ENCODE data around the gene PYGM.
A peak's percentile ranks its signal among the peaks of the same experiment; 100 is the strongest.

PYGM gene

DNA sequence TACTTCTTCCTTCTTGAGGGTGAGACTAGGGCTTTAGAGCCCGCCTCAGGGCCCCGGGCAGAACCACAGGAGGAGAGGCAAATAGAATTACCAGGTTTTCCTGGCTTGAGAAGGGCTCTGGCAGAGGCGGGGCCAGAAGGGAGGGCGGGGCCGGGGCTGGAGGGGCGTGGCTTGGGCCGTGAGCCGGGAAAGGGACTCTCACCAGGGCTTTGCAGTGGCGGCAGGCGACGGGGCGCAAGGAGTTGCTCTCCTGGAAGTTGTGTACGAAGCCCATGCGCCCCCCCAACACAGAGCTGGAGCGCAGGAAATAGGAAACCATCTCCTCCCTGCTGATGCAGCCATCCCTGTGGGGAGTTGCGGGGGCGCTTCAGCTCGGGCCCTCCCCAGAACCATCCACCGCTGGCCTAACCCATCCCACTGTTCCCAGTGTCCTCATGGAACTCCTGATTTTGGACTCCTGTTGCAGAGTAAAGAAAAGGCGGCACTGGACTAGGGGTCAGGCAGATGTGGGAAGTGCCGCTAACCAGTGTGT, 29.9 kb downstream of the PYGM start:
- TF ChIP-seq, protein P1, sequence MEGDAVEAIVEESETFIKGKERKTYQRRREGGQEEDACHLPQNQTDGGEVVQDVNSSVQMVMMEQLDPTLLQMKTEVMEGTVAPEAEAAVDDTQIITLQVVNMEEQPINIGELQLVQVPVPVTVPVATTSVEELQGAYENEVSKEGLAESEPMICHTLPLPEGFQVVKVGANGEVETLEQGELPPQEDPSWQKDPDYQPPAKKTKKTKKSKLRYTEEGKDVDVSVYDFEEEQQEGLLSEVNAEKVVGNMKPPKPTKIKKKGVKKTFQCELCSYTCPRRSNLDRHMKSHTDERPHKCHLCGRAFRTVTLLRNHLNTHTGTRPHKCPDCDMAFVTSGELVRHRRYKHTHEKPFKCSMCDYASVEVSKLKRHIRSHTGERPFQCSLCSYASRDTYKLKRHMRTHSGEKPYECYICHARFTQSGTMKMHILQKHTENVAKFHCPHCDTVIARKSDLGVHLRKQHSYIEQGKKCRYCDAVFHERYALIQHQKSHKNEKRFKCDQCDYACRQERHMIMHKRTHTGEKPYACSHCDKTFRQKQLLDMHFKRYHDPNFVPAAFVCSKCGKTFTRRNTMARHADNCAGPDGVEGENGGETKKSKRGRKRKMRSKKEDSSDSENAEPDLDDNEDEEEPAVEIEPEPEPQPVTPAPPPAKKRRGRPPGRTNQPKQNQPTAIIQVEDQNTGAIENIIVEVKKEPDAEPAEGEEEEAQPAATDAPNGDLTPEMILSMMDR (IDR thresholded peaks at IDR 0.05; ENCODE audit: insufficient read depth, missing control alignments) = no peak
- DNase-seq (ENCODE audit: insufficient read length, low spot score) (no peak), FAIRE-seq (no peak)

DNA sequence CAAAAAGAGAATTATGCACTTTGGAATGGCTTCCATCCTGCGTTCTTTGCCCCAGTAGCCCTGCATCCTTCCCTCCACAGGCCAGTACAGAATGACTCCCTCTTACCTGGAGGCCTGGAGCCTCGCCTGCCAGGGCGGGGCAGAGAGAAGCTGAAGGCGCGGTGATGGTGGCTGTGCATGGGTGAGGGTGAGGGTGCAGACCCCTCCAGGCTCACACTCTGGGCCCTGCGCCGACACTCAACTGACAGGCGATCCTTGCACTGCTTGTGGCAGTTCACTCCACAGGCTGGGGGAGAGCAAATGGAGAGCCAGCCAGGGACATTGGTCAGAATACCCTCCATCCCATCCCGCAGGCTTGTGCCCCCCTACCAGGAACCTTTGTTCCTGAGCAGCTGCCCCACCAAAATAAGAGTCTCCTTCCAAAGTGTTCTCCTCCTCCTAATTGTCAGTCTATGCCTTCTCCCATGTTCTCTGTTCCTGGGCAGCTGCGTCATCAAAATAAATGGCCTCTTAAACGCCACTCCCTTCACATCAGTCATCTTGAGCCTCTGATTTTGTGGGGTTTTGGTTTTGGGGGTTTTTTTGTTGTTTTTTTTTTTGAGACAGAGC, 30.9 kb downstream of the PYGM start:
- TF ChIP-seq, protein P1 (IDR thresholded peaks at IDR 0.05; ENCODE audit: insufficient read depth, missing control alignments) = no peak
- DNase-seq (ENCODE audit: insufficient read length, low spot score) = no peak
- FAIRE-seq = no peak

DNA sequence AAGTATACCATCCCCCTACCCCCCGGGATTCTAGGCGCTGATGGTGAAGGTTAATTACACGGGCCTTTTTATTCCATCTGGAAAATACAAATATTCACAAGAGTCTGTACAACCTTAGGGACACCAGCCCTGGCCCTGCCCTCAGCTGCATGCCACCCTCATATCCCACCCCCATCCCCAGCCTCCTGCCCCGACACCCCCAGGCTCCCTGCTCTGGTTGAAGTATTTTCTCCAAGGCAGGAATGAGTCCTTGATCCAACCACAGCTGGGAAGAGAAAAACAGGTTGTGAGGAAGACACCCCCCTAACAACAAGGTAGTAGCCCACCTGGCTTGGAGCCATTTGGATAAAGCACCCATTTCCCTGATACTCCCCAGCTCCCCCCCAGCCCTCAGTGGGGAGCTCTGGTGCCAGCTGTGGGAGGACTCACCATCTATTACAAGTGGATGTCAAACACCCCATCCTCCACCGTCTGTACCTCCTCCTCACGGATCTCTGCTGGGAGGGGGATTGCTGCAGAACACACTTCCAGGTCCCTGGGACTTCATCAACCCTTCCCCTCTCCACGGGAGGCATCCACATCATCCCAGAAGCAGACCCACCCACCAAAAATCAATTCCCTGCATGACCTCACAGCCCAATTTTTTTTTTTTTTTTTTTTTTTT, 32.8 kb downstream of the PYGM start:
- no peak for FAIRE-seq

DNA sequence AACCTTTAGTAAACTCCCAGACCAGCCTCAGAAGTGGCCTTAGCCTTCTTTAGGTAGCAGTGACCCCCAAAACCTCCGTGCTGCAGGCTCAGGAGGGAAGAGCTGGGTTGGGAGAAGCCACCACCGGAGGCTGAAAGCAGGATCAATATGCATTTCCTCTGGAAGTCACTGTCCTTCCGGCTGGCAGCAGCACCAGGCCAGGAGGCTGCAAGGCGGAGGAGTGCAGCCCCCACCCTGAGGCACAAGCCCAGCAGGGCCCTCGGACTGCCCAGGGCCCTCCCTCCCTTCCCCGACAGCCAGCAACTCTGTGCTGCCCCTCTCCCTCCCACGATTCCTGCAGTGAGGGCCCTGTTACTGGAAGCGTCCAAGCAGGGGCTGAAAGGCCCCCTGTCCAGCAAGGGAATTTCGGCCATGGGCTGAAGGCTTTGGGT, 33.5 kb downstream of the PYGM start:
- no peak for DNase-seq (ENCODE audit: insufficient read length, low spot score)
- TF ChIP-seq, protein P1 (IDR thresholded peaks at IDR 0.05; ENCODE audit: insufficient read depth, missing control alignments) = no peak

More for the DNA sequence above, 32.8 kb downstream of the PYGM start:
- TF ChIP-seq, protein P1 (IDR thresholded peaks at IDR 0.05; ENCODE audit: insufficient read depth, missing control alignments) = no peak
- peak; percentile 13 for DNase-seq (ENCODE audit: insufficient read length, low spot score)

DNA sequence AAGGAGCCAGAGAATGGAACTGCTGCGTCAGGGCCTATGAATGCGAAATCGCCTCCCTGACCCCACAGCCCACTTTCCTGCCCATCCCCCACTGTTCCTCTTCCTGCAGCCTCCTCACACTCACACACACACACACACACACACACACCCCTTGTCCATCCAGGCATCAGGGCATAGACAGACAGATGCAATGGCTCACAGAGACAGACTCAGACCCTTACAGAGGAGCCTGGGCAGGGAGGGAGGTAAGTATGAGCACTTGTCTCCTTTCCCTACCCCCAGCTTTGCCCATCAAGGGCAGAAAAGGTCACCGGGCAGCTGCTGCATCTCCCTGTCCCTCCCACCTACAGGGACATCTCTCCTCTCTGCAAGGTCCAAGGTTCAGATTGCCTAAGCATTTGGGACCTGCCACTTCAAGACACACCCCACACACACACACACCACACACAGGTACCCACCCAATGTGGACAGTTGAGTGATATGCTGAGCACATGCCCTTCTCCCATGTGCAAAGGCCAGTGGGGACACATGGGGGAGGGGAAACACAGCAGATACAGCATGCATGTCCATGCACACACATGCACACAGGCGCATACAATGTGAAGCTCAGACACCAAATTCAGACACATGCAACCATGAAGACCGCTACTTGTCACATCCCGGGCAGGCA, 34.8 kb downstream of the PYGM start:
- DNase-seq (ENCODE audit: insufficient read length, low spot score) (no peak), FAIRE-seq (no peak)
- TF ChIP-seq, protein P1 (IDR thresholded peaks at IDR 0.05; ENCODE audit: insufficient read depth, missing control alignments) = no peak

More for the DNA sequence above, 33.5 kb downstream of the PYGM start:
- no peak for FAIRE-seq

DNA sequence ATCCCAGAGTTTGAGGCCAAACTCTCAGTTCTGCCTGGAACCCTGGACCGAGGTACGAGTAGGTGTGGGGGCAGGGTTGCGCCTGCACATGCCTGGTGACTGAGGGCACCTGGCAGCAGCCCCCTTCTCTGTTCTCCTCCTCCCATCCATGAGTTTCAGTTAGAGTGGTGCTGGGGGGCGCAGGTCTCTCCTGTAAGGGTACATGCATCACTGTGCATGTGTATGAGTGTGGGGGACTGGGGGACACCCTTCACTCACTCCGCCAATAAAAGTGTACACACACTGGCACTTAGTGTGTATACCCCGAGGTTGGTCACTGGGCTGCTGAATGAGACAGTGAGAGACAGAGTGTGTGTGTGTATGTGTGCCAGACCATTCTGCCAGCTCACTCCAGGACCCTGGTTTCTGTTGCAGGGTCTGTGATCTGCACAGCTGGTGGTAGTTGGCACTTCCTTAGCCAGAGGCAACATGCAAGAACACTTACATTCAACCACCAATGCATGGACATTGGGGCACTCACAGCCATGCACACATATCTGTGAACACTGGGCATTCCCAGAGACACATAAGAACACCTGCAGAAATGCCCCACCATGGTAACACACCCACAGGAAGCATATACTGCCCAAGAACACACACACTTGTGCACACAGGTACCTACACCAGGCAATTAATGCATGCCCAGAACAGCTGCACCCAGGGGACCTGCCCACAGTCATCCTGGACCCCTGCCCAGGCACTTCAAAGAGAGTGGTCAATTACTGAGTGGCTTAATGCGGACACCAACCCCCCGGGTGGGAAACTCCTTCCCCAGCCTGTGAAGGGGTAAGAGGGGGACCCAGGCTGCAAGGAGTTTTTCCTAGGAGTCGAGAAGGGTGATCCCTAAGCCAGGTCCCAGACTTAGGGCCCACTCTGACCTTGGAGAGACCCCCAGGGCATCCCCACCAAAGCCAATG, 35.6 kb downstream of the PYGM start:
- FAIRE-seq (no peak), DNase-seq (ENCODE audit: insufficient read length, low spot score) (no peak)
- TF ChIP-seq, protein P1 (IDR thresholded peaks at IDR 0.05; ENCODE audit: insufficient read depth, missing control alignments) = no peak
